SK-N-SH treated with all-trans-retinoic acid at 6 μM for 48 hours (cell line): ENCODE results near the gene COX7B.
"Not testable (repeated sequence)": the region's sequence is repeated elsewhere in the genome, so short reads cannot be mapped to it uniquely, and the experiment has no call there.

Experiments
- ATAC-seq: fragments of 200-7000 bp; cut with Tn5 transposase; 3 replicates; pipeline ENCODE4 v1.9.1; 2020; ENCODE audit warnings: mild to moderate bottlenecking, moderate library complexity
- ARNTL ChIP-seq: fragments of 450-650 bp; formaldehyde crosslinking; IDR thresholded peaks from 2 replicates; pipeline ENCODE4 v1.5.0; 2020; ENCODE audit warnings: low read depth, mild to moderate bottlenecking, moderate library complexity, borderline replicate concordance
- BACH2 ChIP-seq: fragments of 250-450 bp; sonication (Bioruptor Pico); IDR thresholded peaks from 2 replicates; pipeline ENCODE4 v1.9.0; 2021; ENCODE audit warnings: mild to moderate bottlenecking, borderline replicate concordance
- ESRRG ChIP-seq: fragments of 250-450 bp; sonication (Bioruptor Pico); IDR thresholded peaks from 2 replicates; pipeline ENCODE4 v1.6.1; 2021; ENCODE audit warnings: mild to moderate bottlenecking
- GLIS3 ChIP-seq: fragments of 250-450 bp; sonication (Bioruptor Pico); IDR thresholded peaks from 2 replicates; pipeline ENCODE4 v1.5.0; 2020; ENCODE audit warnings: mild to moderate bottlenecking, moderate library complexity
- OSR1 ChIP-seq: fragments of 250-450 bp; sonication (Bioruptor Pico); IDR thresholded peaks from 2 replicates; pipeline ENCODE4 v1.8.0; 2022; ENCODE audit warnings: moderate library complexity, mild to moderate bottlenecking, inconsistent platforms
- PPARA ChIP-seq: fragments of 250-450 bp; sonication (Bioruptor Pico); IDR thresholded peaks from 2 replicates; pipeline ENCODE4 v1.5.0; 2020; ENCODE audit warnings: mild to moderate bottlenecking, borderline replicate concordance
- RARB ChIP-seq: fragments of 250-450 bp; sonication (Bioruptor Pico); IDR thresholded peaks from 2 replicates; pipeline ENCODE4 v1.8.0; 2021; ENCODE audit warnings: mild to moderate bottlenecking, moderate library complexity
- SNAI2 ChIP-seq: fragments of 250-450 bp; sonication (Bioruptor Pico); IDR thresholded peaks from 2 replicates; pipeline ENCODE4 v1.5.0; 2020; ENCODE audit warnings: mild to moderate bottlenecking, moderate library complexity
- TCF4 ChIP-seq: fragments of 250-450 bp; sonication (Bioruptor Pico); IDR thresholded peaks from 2 replicates; pipeline ENCODE4 v1.8.0; 2021; ENCODE audit warnings: mild to moderate bottlenecking, moderate library complexity, borderline replicate concordance
- TOX ChIP-seq: fragments of 250-450 bp; sonication (Bioruptor Pico); IDR thresholded peaks from 2 replicates; pipeline ENCODE4 v1.8.0; 2021; ENCODE audit warnings: mild to moderate bottlenecking, moderate library complexity, borderline replicate concordance
- ZC3H10 ChIP-seq: fragments of 250-450 bp; sonication (Bioruptor Pico); IDR thresholded peaks from 2 replicates; pipeline ENCODE4 v1.5.1; 2021; ENCODE audit warnings: mild to moderate bottlenecking, moderate library complexity
- ZNF70 ChIP-seq: fragments of 450-650 bp; formaldehyde crosslinking; IDR thresholded peaks from 2 replicates; pipeline ENCODE4 v1.5.0; 2020; ENCODE audit warnings: mild to moderate bottlenecking, moderate library complexity
- ZNF8 ChIP-seq: fragments of 450-650 bp; formaldehyde crosslinking; IDR thresholded peaks from 2 replicates; pipeline ENCODE4 v1.5.0; 2020; ENCODE audit warnings: mild to moderate bottlenecking, moderate library complexity
- TF ChIP-seq, protein P1 (sequence below): fragments of 250-450 bp; sonication (Bioruptor Pico); IDR thresholded peaks from 2 replicates; pipeline ENCODE4 v1.5.0; 2020; ENCODE audit warnings: mild to moderate bottlenecking, moderate library complexity
- TF ChIP-seq, protein P2 (sequence below): fragments of 250-450 bp; sonication (Bioruptor Pico); IDR thresholded peaks from 2 replicates; pipeline ENCODE4 v1.5.1; 2021; ENCODE audit warnings: mild to moderate bottlenecking, moderate library complexity
- TF ChIP-seq, protein P3 (sequence below): fragments of 250-450 bp; sonication (Bioruptor Pico); IDR thresholded peaks from 2 replicates; pipeline ENCODE4 v1.5.1; 2020; ENCODE audit warnings: low read depth, mild to moderate bottlenecking, moderate library complexity
- TF ChIP-seq, protein P4 (sequence below): fragments of 250-450 bp; sonication (Bioruptor Pico); IDR thresholded peaks from 2 replicates; pipeline ENCODE4 v1.8.0; 2020; ENCODE audit warnings: mild to moderate bottlenecking, moderate library complexity, borderline replicate concordance
- TF ChIP-seq, protein P5 (sequence below): fragments of 250-450 bp; sonication (Bioruptor Pico); IDR thresholded peaks from 2 replicates; pipeline ENCODE4 v1.8.0; 2021; ENCODE audit warnings: low read depth, mild to moderate bottlenecking, moderate library complexity, borderline replicate concordance

Gene COX7B, protein sequence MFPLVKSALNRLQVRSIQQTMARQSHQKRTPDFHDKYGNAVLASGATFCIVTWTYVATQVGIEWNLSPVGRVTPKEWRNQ

DNA sequence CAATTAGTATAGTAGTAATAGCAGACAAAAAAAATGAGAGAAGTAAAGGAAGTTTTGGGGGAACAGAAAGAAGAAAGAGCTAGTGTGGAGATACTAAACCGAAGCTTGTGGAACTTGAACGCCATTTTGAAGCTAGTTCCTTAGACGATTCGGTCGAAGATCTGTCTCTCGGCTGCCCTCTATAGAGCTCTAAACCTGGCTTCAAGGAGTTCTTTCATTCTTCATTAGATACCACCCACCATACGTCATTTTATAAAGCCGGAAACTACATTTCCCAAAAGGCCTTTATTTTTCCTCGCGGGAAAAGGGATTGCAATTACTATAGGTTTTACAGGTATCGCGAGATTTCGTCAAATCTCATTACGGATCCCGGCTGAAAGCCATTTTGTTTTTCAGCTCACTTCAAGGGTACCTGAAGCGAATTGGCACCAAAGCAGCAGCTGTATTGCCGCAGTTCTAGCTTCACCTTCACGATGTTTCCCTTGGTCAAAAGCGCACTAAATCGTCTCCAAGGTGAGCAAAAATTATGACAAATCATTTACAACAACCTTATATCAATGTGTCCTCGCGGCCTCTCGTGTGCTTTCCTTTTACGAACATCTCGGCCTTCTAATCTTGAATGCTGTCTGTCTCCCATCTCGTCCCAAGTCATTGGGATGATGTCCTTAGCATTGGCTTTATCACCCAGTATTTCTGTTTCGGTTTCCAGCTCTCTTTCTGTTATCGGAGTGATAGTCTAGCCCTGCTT, at the start of gene COX7B:
COX7B (plus strand) TSS at position 388 of the 748 bp plus-strand sequence; CDS start at position 474, 86 bp downstream.
- peak; percentile 78 for ATAC-seq
- TF ChIP-seq GLIS3 (CRISPR knock-in tag) (no peak), TCF4 (CRISPR knock-in tag) (no peak), RARB (CRISPR knock-in tag) (no peak), TOX (no peak), SNAI2 (no peak), PPARA (CRISPR knock-in tag) (no peak), ZNF70 (CRISPR knock-in tag) (no peak), ZC3H10 (CRISPR knock-in tag) (no peak), ESRRG (CRISPR knock-in tag) (no peak), ARNTL (no peak), ZNF8 (CRISPR knock-in tag) (no peak), OSR1 (CRISPR knock-in tag) (no peak)
- TF ChIP-seq, protein P1, sequence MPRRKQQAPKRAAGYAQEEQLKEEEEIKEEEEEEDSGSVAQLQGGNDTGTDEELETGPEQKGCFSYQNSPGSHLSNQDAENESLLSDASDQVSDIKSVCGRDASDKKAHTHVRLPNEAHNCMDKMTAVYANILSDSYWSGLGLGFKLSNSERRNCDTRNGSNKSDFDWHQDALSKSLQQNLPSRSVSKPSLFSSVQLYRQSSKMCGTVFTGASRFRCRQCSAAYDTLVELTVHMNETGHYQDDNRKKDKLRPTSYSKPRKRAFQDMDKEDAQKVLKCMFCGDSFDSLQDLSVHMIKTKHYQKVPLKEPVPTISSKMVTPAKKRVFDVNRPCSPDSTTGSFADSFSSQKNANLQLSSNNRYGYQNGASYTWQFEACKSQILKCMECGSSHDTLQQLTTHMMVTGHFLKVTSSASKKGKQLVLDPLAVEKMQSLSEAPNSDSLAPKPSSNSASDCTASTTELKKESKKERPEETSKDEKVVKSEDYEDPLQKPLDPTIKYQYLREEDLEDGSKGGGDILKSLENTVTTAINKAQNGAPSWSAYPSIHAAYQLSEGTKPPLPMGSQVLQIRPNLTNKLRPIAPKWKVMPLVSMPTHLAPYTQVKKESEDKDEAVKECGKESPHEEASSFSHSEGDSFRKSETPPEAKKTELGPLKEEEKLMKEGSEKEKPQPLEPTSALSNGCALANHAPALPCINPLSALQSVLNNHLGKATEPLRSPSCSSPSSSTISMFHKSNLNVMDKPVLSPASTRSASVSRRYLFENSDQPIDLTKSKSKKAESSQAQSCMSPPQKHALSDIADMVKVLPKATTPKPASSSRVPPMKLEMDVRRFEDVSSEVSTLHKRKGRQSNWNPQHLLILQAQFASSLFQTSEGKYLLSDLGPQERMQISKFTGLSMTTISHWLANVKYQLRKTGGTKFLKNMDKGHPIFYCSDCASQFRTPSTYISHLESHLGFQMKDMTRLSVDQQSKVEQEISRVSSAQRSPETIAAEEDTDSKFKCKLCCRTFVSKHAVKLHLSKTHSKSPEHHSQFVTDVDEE (CRISPR knock-in tag), result no peak
- TF ChIP-seq, protein P2, sequence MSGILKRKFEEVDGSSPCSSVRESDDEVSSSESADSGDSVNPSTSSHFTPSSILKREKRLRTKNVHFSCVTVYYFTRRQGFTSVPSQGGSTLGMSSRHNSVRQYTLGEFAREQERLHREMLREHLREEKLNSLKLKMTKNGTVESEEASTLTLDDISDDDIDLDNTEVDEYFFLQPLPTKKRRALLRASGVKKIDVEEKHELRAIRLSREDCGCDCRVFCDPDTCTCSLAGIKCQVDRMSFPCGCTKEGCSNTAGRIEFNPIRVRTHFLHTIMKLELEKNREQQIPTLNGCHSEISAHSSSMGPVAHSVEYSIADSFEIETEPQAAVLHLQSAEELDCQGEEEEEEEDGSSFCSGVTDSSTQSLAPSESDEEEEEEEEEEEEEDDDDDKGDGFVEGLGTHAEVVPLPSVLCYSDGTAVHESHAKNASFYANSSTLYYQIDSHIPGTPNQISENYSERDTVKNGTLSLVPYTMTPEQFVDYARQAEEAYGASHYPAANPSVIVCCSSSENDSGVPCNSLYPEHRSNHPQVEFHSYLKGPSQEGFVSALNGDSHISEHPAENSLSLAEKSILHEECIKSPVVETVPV, result no peak
- TF ChIP-seq, protein P3, sequence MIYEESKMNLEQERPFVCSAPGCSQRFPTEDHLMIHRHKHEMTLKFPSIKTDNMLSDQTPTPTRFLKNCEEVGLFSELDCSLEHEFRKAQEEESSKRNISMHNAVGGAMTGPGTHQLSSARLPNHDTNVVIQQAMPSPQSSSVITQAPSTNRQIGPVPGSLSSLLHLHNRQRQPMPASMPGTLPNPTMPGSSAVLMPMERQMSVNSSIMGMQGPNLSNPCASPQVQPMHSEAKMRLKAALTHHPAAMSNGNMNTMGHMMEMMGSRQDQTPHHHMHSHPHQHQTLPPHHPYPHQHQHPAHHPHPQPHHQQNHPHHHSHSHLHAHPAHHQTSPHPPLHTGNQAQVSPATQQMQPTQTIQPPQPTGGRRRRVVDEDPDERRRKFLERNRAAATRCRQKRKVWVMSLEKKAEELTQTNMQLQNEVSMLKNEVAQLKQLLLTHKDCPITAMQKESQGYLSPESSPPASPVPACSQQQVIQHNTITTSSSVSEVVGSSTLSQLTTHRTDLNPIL, result no peak
- TF ChIP-seq, protein P4, sequence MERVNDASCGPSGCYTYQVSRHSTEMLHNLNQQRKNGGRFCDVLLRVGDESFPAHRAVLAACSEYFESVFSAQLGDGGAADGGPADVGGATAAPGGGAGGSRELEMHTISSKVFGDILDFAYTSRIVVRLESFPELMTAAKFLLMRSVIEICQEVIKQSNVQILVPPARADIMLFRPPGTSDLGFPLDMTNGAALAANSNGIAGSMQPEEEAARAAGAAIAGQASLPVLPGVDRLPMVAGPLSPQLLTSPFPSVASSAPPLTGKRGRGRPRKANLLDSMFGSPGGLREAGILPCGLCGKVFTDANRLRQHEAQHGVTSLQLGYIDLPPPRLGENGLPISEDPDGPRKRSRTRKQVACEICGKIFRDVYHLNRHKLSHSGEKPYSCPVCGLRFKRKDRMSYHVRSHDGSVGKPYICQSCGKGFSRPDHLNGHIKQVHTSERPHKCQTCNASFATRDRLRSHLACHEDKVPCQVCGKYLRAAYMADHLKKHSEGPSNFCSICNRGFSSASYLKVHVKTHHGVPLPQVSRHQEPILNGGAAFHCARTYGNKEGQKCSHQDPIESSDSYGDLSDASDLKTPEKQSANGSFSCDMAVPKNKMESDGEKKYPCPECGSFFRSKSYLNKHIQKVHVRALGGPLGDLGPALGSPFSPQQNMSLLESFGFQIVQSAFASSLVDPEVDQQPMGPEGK (CRISPR knock-in tag), result no peak

DNA sequence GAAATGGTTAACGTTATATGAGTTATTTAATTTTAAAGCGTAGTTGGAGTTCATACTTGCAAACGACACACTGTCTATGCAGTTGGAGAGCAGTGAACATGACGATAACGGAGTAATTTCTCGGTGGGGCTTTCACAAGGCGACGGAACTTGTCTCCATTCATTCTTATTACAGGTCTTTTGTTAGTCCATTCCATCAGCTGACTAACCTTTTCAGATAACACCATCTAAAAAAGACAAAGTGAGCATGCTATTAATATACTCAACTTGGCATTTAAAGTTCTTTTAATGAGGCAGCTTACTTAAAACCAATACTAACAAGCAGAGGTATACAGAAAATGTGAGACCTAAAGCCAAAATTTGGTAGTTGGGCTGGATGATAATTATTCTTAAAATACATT, 23.9 kb upstream of the COX7B start:
- TF ChIP-seq ESRRG (CRISPR knock-in tag), result no peak
- no peak for TF ChIP-seq ARNTL
- TF ChIP-seq GLIS3 (CRISPR knock-in tag), result no peak
- TF ChIP-seq TOX, result no peak
- ATAC-seq, result no peak

DNA sequence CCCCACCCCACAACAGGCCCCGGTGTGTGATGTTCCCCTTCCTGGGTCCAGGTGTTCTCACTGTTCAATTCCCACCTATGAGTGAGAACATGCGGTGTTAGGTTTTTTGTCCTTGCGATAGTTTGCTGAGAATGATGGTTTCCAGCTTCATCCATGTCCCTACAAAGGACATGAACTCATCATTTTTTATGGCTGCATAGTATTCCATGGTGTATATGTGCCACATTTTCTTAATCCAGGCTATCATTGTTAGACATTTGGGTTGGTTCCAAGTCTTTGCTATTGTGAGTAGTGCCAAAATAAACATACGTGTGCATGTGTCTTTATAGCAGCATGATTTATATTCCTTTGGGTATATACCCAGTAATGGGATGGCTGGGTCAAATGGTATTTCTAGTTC, 17.9 kb upstream of the COX7B start:
- not testable (repeated sequence) for ATAC-seq

DNA sequence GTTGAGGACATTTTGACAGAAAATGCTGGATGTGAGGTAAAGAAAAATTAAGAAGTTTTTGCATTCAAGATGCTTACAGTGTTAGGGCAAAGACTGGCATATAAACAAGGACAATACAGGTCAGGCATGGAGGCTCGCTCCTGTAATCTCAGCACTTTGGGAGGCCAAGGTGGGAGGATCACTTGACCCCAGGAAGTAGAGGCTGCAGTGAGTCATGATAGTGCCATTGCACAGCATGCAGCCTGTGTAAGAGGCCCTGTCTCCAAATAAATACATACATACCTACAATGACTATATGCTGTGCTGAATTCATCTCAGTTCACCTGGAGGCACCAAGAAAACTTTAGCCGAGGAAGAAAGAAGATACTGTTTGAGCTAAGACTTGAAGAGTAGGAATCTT, 6.4 kb upstream of the COX7B start:
- no peak for TF ChIP-seq BACH2 (CRISPR knock-in tag)
- TF ChIP-seq ARNTL, result no peak
- TF ChIP-seq, protein P5, sequence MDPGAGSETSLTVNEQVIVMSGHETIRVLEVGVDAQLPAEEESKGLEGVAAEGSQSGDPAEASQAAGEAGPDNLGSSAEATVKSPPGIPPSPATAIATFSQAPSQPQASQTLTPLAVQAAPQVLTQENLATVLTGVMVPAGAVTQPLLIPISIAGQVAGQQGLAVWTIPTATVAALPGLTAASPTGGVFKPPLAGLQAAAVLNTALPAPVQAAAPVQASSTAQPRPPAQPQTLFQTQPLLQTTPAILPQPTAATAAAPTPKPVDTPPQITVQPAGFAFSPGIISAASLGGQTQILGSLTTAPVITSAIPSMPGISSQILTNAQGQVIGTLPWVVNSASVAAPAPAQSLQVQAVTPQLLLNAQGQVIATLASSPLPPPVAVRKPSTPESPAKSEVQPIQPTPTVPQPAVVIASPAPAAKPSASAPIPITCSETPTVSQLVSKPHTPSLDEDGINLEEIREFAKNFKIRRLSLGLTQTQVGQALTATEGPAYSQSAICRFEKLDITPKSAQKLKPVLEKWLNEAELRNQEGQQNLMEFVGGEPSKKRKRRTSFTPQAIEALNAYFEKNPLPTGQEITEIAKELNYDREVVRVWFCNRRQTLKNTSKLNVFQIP, result no peak
- TF ChIP-seq TOX, result no peak
- ATAC-seq, result no peak
